GM18907 (cell line): Measurements from ENCODE around the gene SIGLEC9.
"Not testable (repeated sequence)": the region's sequence is repeated elsewhere in the genome, so short reads cannot be mapped to it uniquely, and the experiment has no call there.

Source experiments
- ATAC-seq: cut with Tn5 transposase; IDR thresholded peaks from one replicate; pipeline ENCODE4 v1.9.1; 2021; ENCODE audit warnings: mild to moderate bottlenecking, moderate library complexity; ENCODE audit not compliant: unreplicated experiment

The SIGLEC9 gene

GRCh38 chr19:51142809-51143475, 18.2 kb downstream of the SIGLEC9 start:
- ATAC-seq: not testable (repeated sequence)

GRCh38 chr19:51143486-51143885, 18.8 kb downstream of the SIGLEC9 start:
- no peak for ATAC-seq

- no peak for ATAC-seq
Observed at GRCh38 chr19:51144482-51145045, 19.9 kb downstream of the SIGLEC9 start.

GRCh38 chr19:51145916-51146493, 21.3 kb downstream of the SIGLEC9 start:
- no peak for ATAC-seq

- ATAC-seq: no peak
Observed at GRCh38 chr19:51146751-51147150, 22.0 kb downstream of the SIGLEC9 start.

- no peak for ATAC-seq
Observed at GRCh38 chr19:51147663-51148062, 23.0 kb downstream of the SIGLEC9 start.

GRCh38 chr19:51148580-51148979, 23.9 kb downstream of the SIGLEC9 start:
- ATAC-seq: no peak

GRCh38 chr19:51150627-51151026, 25.9 kb downstream of the SIGLEC9 start:
- ATAC-seq: no peak

GRCh38 chr19:51156710-51157109, 32.0 kb downstream of the SIGLEC9 start:
- ATAC-seq: no peak

- ATAC-seq: no peak
Observed at GRCh38 chr19:51157265-51157664, 32.6 kb downstream of the SIGLEC9 start.

GRCh38 chr19:51158474-51159129, 33.9 kb downstream of the SIGLEC9 start:
- ATAC-seq: no peak

- ATAC-seq: no peak
Observed at GRCh38 chr19:51159656-51160055, 35.0 kb downstream of the SIGLEC9 start.

- no peak for ATAC-seq
Observed at GRCh38 chr19:51161266-51161665, 36.6 kb downstream of the SIGLEC9 start.

- ATAC-seq: no peak
Observed at GRCh38 chr19:51161867-51162496, 37.3 kb downstream of the SIGLEC9 start.

- ATAC-seq: no peak
Observed at GRCh38 chr19:51163257-51163656, 38.6 kb downstream of the SIGLEC9 start.

GRCh38 chr19:51164215-51164614, 39.5 kb downstream of the SIGLEC9 start:
- no peak for ATAC-seq

GRCh38 chr19:51166846-51167490, 42.3 kb downstream of the SIGLEC9 start:
- ATAC-seq: no peak

- ATAC-seq: no peak
Observed at GRCh38 chr19:51168564-51169282, 44.0 kb downstream of the SIGLEC9 start.

GRCh38 chr19:51169283-51169918, 44.7 kb downstream of the SIGLEC9 start:
- not testable (repeated sequence) for ATAC-seq

- no peak for ATAC-seq
Observed at GRCh38 chr19:51172223-51172622, 47.5 kb downstream of the SIGLEC9 start.
